HUES6 (cell line): ENCODE results near the gene LAMB4.

ENCODE experiments used
- H3K27ac ChIP-seq: 2 replicates; pipeline ENCODE4 v1.7.0; 2013; ENCODE audit warnings: low read depth, mild to moderate bottlenecking, low read length, inconsistent platforms
- H3K27me3 ChIP-seq: 2 replicates; pipeline ENCODE4 v1.6.1; 2013; ENCODE audit warnings: low read length; ENCODE audit not compliant: control insufficient read depth, insufficient read depth
- H3K36me3 ChIP-seq: 2 replicates; pipeline ENCODE4 v1.6.1; 2013; ENCODE audit warnings: low read length; ENCODE audit not compliant: control insufficient read depth, insufficient read depth
- H3K4me1 ChIP-seq: 2 replicates; pipeline ENCODE4 v1.6.1; 2013; ENCODE audit warnings: low read length; ENCODE audit not compliant: control insufficient read depth, insufficient read depth
- H3K4me3 ChIP-seq: 2 replicates; pipeline ENCODE4 v1.5.1; 2013; ENCODE audit warnings: low read depth, low read length
- H3K9ac ChIP-seq: one replicate; pipeline ENCODE4 v1.6.1; 2013; ENCODE audit warnings: mild to moderate bottlenecking, low read length
- H3K9me3 ChIP-seq: 2 replicates; pipeline ENCODE4 v1.6.1; 2013; ENCODE audit warnings: low read depth, low read length; ENCODE audit not compliant: control insufficient read depth, insufficient read depth

Gene LAMB4

GRCh38 chr7:107976620-107977019, 153.5 kb downstream of the LAMB4 start:
- H3K4me3 ChIP-seq: no peak overlapping the region
- peaks cover 16% of the 10 kb centered on the region for H3K4me1 ChIP-seq
- H3K36me3 ChIP-seq: peaks cover 85% of the 10 kb centered on the region
- no peaks in the 10 kb centered on the region for H3K27me3 ChIP-seq
- H3K27ac ChIP-seq: no peak overlapping the region
- H3K9me3 ChIP-seq: no peaks in the 10 kb centered on the region
- no peak overlapping the region for H3K9ac ChIP-seq

- Histone ChIP-seq H3K4me1 (peaks cover 16% of the 10 kb centered on the region), H3K9ac (no peak overlapping the region), H3K9me3 (no peaks in the 10 kb centered on the region), H3K4me3 (no peak overlapping the region), H3K27me3 (no peaks in the 10 kb centered on the region), H3K27ac (no peak overlapping the region), H3K36me3 (peaks cover 92% of the 10 kb centered on the region)
Observed at GRCh38 chr7:107975394-107976013, 154.7 kb downstream of the LAMB4 start.

- Histone ChIP-seq H3K9me3 (no peaks in the 10 kb centered on the region), H3K4me3 (no peak overlapping the region), H3K36me3 (peaks cover 86% of the 10 kb centered on the region), H3K27ac (no peak overlapping the region), H3K27me3 (no peaks in the 10 kb centered on the region), H3K9ac (no peak overlapping the region), H3K4me1 (peaks cover 16% of the 10 kb centered on the region)
Observed at GRCh38 chr7:107973861-107974260, 156.3 kb downstream of the LAMB4 start.
